Glomerular endothelial cell (primary cell): ENCODE measurements around the gene SPATA17. TPM values are rescaled to one million over a fixed set of nuclear protein-coding genes. Genes with fewer than 3 reads are reported as not detected.
"Not testable (repeated sequence)": the region's sequence is repeated elsewhere in the genome, so short reads cannot be mapped to it uniquely, and the experiment has no call there.

ENCODE experiments used
- DNase-seq: peaks from one replicate; pipeline ENCODE4 v3.0.0-alpha.2; 2011; ENCODE audit warnings: low read depth, low spot score; ENCODE audit errors: extremely low read depth
- total RNA-seq: library from RNA; depleted of rRNA; stranded (reverse); fragments of >200 nt; gene quantifications from 2 replicates; pipeline ENCODE4 v1.2.3, GENCODE V29; 2015

SPATA17 gene
- total RNA-seq: 0.58 TPM in 1 of 2 replicates, not detected in the other

GRCh38 chr1:217630711-217631591, at the start of gene SPATA17, which contains the start of gene GPATCH2:
Gene SPATA17, plus strand, starts transcription at chr1:217631344. Its CDS starts 35 bp downstream, at chr1:217631379.
Gene GPATCH2, minus strand, starts transcription at chr1:217631090. Its CDS starts 119 bp downstream, at chr1:217630971.
- DNase-seq: peak; percentile 90

- not testable (repeated sequence) for DNase-seq
These were observed 46.8 kb upstream of the SPATA17 start for GRCh38 chr1:217584286-217584811.

GRCh38 chr1:217585577-217585976, 45.6 kb upstream of the SPATA17 start:
- no peak for DNase-seq

- no peak for DNase-seq
These were observed 44.6 kb upstream of the SPATA17 start for GRCh38 chr1:217586586-217586985.

- no peak for DNase-seq
These were observed 40.5 kb upstream of the SPATA17 start for GRCh38 chr1:217590598-217590997.

DNA sequence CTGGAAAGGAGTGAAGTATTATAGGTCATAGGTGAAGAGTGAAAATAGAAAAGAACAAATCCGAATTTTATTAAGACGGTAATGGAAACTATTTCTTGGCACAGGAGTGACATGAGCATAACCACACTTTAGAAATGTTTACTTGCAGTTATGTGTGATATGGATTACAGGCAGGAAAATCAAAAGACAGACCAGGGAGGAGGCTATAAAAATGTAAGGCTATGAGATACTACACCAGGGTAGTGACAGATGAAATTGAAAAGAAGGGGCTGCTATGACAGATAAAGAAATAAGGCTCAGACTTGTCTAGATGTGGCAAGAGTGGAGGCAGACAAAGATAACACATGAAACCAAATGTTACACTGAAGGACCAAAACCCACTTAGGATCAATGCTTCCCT, 32.0 kb upstream of the SPATA17 start:
- DNase-seq: no peak

DNA sequence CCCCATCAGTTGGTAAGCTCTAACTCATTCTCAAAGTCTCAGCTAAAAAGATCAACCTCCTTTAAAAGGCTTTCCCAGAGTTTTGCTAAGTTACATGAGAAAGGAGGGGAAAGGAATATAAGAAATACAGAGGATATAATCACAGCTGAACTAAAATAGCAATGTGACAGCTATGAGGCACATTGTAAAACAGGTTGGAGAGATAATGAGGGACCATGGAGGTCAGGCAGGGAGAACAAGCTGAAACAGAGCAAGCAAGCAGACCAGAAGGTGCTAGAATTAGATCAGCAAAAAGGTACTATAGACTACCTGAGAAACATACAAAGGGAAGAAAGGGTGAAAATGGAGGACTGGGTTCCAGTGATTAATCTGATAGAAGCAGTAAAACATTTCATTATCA, 28.8 kb upstream of the SPATA17 start:
- DNase-seq: no peak

DNA sequence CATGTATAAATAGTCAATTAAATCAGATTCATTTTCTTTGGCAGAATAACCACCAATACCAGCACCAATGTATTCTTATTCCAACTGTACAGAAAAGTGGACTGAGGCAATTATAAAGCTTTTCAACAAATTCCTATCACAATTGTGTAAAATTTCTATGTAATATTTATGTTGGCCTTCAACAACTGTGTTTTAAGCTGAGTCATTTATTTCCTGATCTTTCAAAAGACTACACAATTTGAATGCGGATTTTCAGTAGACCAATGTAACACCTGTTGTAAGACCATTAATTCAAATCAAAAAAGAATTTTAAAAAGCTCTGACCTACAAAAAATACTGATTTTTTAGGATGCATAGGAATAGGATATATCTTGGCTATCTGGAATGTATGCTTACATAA, 25.8 kb upstream of the SPATA17 start:
- no peak for DNase-seq

GRCh38 chr1:217614200-217614712, 16.9 kb upstream of the SPATA17 start:
- no peak for DNase-seq

DNA sequence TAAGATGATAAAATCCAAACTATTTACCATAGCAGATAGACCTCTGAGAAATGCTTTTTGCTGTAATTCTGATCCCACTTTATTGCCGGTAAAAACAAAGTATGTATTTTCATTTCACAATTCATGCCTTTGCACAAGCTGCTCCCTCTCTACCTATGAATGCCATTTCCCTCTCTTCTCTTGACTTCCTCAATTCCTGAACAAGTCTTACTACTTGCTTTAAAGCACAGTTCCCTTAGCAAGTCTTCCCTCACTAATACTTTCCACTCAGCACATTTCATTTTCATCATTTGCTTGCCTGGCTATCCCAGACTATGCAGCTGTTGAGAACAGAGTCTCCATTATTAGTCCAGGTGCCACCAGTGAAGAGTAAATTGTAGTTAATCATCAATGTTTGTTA, 14.0 kb upstream of the SPATA17 start:
- DNase-seq: no peak

GRCh38 chr1:217620814-217621213, 10.3 kb upstream of the SPATA17 start:
- DNase-seq: no peak

- no peak for DNase-seq
These were observed 9.1 kb upstream of the SPATA17 start for GRCh38 chr1:217622042-217622441.

- DNase-seq: no peak
These were observed 4.8 kb upstream of the SPATA17 start for GRCh38 chr1:217626321-217626720.

- DNase-seq: no peak
These were observed 3.7 kb upstream of the SPATA17 start for GRCh38 chr1:217627431-217627830.

- DNase-seq: no peak
These were observed 11.3 kb downstream of the SPATA17 start for GRCh38 chr1:217642455-217642854.

GRCh38 chr1:217647791-217648190, 16.6 kb downstream of the SPATA17 start:
- no peak for DNase-seq

- no peak for DNase-seq
These were observed 19.5 kb downstream of the SPATA17 start for GRCh38 chr1:217650674-217651073.

- no peak for DNase-seq
These were observed 29.4 kb downstream of the SPATA17 start for GRCh38 chr1:217660353-217661062.

DNA sequence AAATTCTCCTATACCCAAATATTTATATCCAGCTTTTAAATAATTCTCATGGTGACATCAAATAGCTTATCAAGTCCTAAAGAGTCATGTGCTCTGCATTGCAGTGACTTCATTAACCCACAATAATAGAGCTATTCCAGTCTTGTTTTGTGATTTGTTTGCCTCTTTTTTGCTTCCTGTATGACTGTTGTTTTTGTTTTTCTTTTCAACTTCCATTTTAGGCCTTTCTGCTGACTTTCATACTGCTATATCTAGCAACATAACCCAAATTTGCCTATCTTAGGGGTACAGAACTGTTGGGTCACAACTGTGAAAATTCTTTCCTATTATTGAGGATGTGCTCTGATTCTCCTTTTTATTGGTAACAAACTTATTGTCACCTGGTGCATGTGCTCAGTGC, 30.3 kb downstream of the SPATA17 start:
- DNase-seq: no peak

- DNase-seq: no peak
These were observed 37.3 kb downstream of the SPATA17 start for GRCh38 chr1:217668351-217668940.

DNA sequence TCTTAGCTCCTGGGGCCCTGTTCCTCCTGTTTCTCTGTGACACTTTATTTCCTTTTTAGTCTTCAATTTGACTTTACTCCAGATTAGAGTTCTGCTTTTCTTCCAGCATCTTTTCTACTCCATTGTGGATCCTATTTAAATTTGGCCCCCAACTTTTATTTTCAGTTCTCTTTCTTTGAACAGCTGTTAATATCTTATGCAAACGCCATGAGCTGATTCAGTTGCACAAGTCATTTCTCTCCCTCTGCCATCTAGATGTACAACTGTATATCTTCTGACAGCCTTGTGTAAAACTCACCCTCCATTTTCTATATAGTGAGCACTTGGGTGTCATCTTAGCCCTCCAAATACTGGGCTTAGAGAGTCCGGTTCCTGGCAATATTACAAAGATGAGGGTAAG, 42.2 kb downstream of the SPATA17 start:
- no peak for DNase-seq
